H1 (cell line): ENCODE results near the gene TRAPPC8. TPM values are rescaled to one million over a fixed set of nuclear protein-coding genes. Genes with fewer than 3 reads are reported as not detected.

Experiments used
- CTCF ChIA-PET: fragments of 300-600 bp; sonication (Branson Sonifier 250); formaldehyde crosslinking; loops from one replicate; lab custom pipeline; 2021; ENCODE audit not compliant: partially characterized antibody; lab: Charles Lee
- POLR2A ChIA-PET: fragments of 300-600 bp; sonication (Branson Sonifier 250); formaldehyde crosslinking; loops from one replicate; lab custom pipeline; 2021; ENCODE audit warnings: inconsistent platforms; ENCODE audit not compliant: partially characterized antibody; lab: Charles Lee
- DNase-seq, 2 experiments: peaks; one replicate each; pipeline versions ENCODE4 v3.0.0 to v3.0.0-alpha.2; 2010 to 2022; ENCODE audit warnings: low spot score in 2 of 2, low read depth in 1 of 2, mixed read lengths in 1 of 2
- FAIRE-seq: peaks from 2 replicates; lab custom pipeline; 2011; peaks lifted over from hg19 to GRCh38; lab: Jason Lieb, UNC
- H2AFZ ChIP-seq: 2 replicates; pipeline ENCODE4 v1.8.1; 2012; ENCODE audit warnings: low read length, inconsistent platforms
- H2AK5ac ChIP-seq: 2 replicates; pipeline ENCODE4 v1.6.1; 2013; ENCODE audit warnings: low read depth, low read length
- H2BK120ac ChIP-seq: replicated peaks from 2 replicates; pipeline ENCODE3; 2013; ENCODE audit warnings: low read depth, low read length, inconsistent platforms
- H2BK12ac ChIP-seq: 2 replicates; pipeline ENCODE4 v1.6.1; 2013; ENCODE audit warnings: low read depth, low read length
- H2BK15ac ChIP-seq: 2 replicates; pipeline ENCODE4 v1.6.1; 2013; ENCODE audit warnings: low read length
- H2BK20ac ChIP-seq: 2 replicates; pipeline ENCODE4 v1.6.1; 2013; ENCODE audit warnings: low read length
- H2BK5ac ChIP-seq: 2 replicates; pipeline ENCODE4 v1.6.1; 2013; ENCODE audit warnings: low read depth, low read length
- H3K14ac ChIP-seq: 2 replicates; pipeline ENCODE4 v1.6.1; 2013; ENCODE audit warnings: inconsistent platforms; ENCODE audit not compliant: insufficient read length
- H3K18ac ChIP-seq: 2 replicates; pipeline ENCODE4 v1.6.1; 2013; ENCODE audit warnings: low read length; ENCODE audit errors: extremely low read depth
- H3K23ac ChIP-seq: 2 replicates; pipeline ENCODE4 v1.6.1; 2013; ENCODE audit warnings: inconsistent platforms; ENCODE audit not compliant: insufficient read length
- H3K23me2 ChIP-seq: 2 replicates; pipeline ENCODE4 v1.6.1; 2013; ENCODE audit warnings: low read depth, low read length
- H3K27ac ChIP-seq: 2 replicates; pipeline ENCODE4 v1.6.1; 2011; ENCODE audit warnings: low read depth, low read length, inconsistent platforms
- H3K27me3 ChIP-seq, 4 experiments: replicated peaks in 1 of 4; 1 replicate in 1 of 4; 2 replicates in 3 of 4; pipeline versions ENCODE4 v1.6.1 to v1.8.1; 2011 to 2013; ENCODE audit warnings: low read length in 3 of 4, mild to moderate bottlenecking in 3 of 4, inconsistent platforms in 2 of 4, mixed read lengths in 2 of 4, moderate library complexity in 1 of 4; ENCODE audit not compliant: control insufficient read depth in 3 of 4, insufficient read depth in 3 of 4; ENCODE audit errors: extremely low read depth in 1 of 4
- H3K36me3 ChIP-seq, 4 experiments: 2 replicates each; pipeline versions ENCODE4 v1.6.1 to v1.8.1; 2011 to 2013; ENCODE audit warnings: mild to moderate bottlenecking in 4 of 4, low read length in 3 of 4, moderate library complexity in 2 of 4, control low read depth in 1 of 4, inconsistent platforms in 1 of 4; ENCODE audit not compliant: insufficient read depth in 4 of 4, control insufficient read depth in 2 of 4
- H3K4ac ChIP-seq: replicated peaks from 2 replicates; pipeline ENCODE3; 2013; ENCODE audit warnings: low read length, low read depth, mixed read lengths, inconsistent platforms; ENCODE audit not compliant: insufficient read length
- H3K4me1 ChIP-seq, 4 experiments: replicated peaks in 1 of 4; 1 replicate in 1 of 4; 2 replicates in 3 of 4; pipeline versions ENCODE4 v1.6.1 to v1.8.1; 2011 to 2013; ENCODE audit warnings: low read length in 3 of 4, inconsistent platforms in 2 of 4, mixed read lengths in 1 of 4; ENCODE audit not compliant: insufficient read depth in 4 of 4, control insufficient read depth in 3 of 4
- H3K4me2 ChIP-seq, 2 experiments: 2 replicates each; pipeline versions ENCODE4 v1.6.1 to v1.8.1; 2011 to 2013; ENCODE audit warnings: low read depth in 2 of 2, low read length in 2 of 2, control low read depth in 1 of 2, inconsistent platforms in 1 of 2, mild to moderate bottlenecking in 1 of 2; ENCODE audit not compliant: insufficient read depth in 1 of 2
- H3K4me3 ChIP-seq, 4 experiments: fragments of 200-600, 300-600 bp in 1 of 4; sonication (generic), shearing (Covaris generic), sonication (Bioruptor Twin) in 1 of 4; 2 replicates each; pipeline versions ENCODE4 v1.5.1 to v1.8.1; 2011 to 2016; ENCODE audit warnings: low read length in 4 of 4, low read depth in 3 of 4, control low read depth in 2 of 4, inconsistent platforms in 2 of 4, mild to moderate bottlenecking in 2 of 4, mixed read lengths in 1 of 4, moderate library complexity in 1 of 4; ENCODE audit not compliant: insufficient read depth in 2 of 4; ENCODE audit errors: extremely low read depth in 1 of 4
- H3K56ac ChIP-seq: replicated peaks from 2 replicates; pipeline ENCODE3; 2013; ENCODE audit warnings: low read depth, mild to moderate bottlenecking, mixed read lengths, low read length, inconsistent platforms; ENCODE audit not compliant: insufficient read length
- H3K79me1 ChIP-seq: 2 replicates; pipeline ENCODE4 v1.6.1; 2013; ENCODE audit warnings: low read depth, low read length, control low read depth
- H3K79me2 ChIP-seq, 2 experiments: 2 replicates each; pipeline versions ENCODE4 v1.6.1 to v1.8.1; 2012 to 2013; ENCODE audit warnings: low read length in 2 of 2, mild to moderate bottlenecking in 2 of 2, inconsistent platforms in 1 of 2; ENCODE audit not compliant: insufficient read depth in 2 of 2, control insufficient read depth in 1 of 2
- H3K9ac ChIP-seq, 4 experiments: replicated peaks in 1 of 4; 1 replicate in 1 of 4; 2 replicates in 3 of 4; pipeline versions ENCODE4 v1.6.1 to v1.8.1; 2011 to 2013; ENCODE audit warnings: low read depth in 3 of 4, low read length in 3 of 4, control low read depth in 2 of 4, mild to moderate bottlenecking in 2 of 4, moderate library complexity in 2 of 4, inconsistent platforms in 1 of 4; ENCODE audit errors: extremely low read depth in 1 of 4
- H3K9me3 ChIP-seq, 2 experiments: 2 replicates each; pipeline versions ENCODE4 v1.6.1 to v1.8.1; 2012 to 2013; ENCODE audit warnings: mild to moderate bottlenecking in 2 of 2, moderate library complexity in 2 of 2, control low read depth in 1 of 2, inconsistent platforms in 1 of 2, low read depth in 1 of 2, low read length in 1 of 2, mixed read lengths in 1 of 2; ENCODE audit not compliant: insufficient read depth in 2 of 2
- H4K20me1 ChIP-seq, 2 experiments: replicated peaks in 1 of 2; 2 replicates each; pipeline versions ENCODE3 to v1.8.1; 2011 to 2013; ENCODE audit warnings: inconsistent platforms in 2 of 2, low read length in 2 of 2, mild to moderate bottlenecking in 1 of 2; ENCODE audit not compliant: insufficient read depth in 2 of 2, control insufficient read depth in 1 of 2
- H4K5ac ChIP-seq: 2 replicates; pipeline ENCODE4 v1.6.1; 2013; ENCODE audit warnings: low read length, low read depth, mixed read lengths, inconsistent platforms; ENCODE audit not compliant: insufficient read length
- H4K8ac ChIP-seq: 2 replicates; pipeline ENCODE4 v1.8.0; 2013; ENCODE audit warnings: mild to moderate bottlenecking, moderate library complexity, low read length, inconsistent platforms; ENCODE audit not compliant: insufficient read depth; ENCODE audit errors: extremely low read depth
- H4K91ac ChIP-seq: replicated peaks from 2 replicates; pipeline ENCODE3; 2013; ENCODE audit warnings: low read length, mixed read lengths, inconsistent platforms; ENCODE audit not compliant: insufficient read length
- ATF2 ChIP-seq: IDR thresholded peaks from 2 replicates; pipeline ENCODE4 v1.6.1; 2012; ENCODE audit warnings: low read length, inconsistent platforms
- CEBPB ChIP-seq: IDR thresholded peaks from 2 replicates; pipeline ENCODE4 v1.6.1; 2012; ENCODE audit warnings: low read depth, low read length
- EGR1 ChIP-seq: IDR thresholded peaks from 2 replicates; pipeline ENCODE4 v1.6.1; 2011; ENCODE audit warnings: low read depth, low read length, borderline replicate concordance
- EP300 ChIP-seq, 2 experiments: IDR thresholded peaks; 1 replicate in 1 of 2; 2 replicates in 1 of 2; pipeline ENCODE4 v1.6.1; 2011 to 2012; ENCODE audit warnings: low read depth in 2 of 2, low read length in 2 of 2, mild to moderate bottlenecking in 2 of 2, borderline replicate concordance in 1 of 2, inconsistent platforms in 1 of 2, moderate library complexity in 1 of 2
- GABPA ChIP-seq: IDR thresholded peaks from 2 replicates; pipeline ENCODE4 v1.6.1; 2011; ENCODE audit warnings: mild to moderate bottlenecking, low read length, moderate library complexity, borderline replicate concordance; ENCODE audit not compliant: insufficient read depth
- JUND ChIP-seq: IDR thresholded peaks from 2 replicates; pipeline ENCODE4 v1.6.1; 2011; ENCODE audit warnings: mild to moderate bottlenecking, improper control_type of control experiment, low read length
- KDM4A ChIP-seq: IDR thresholded peaks from one replicate; pipeline ENCODE4 v1.7.1; 2012; ENCODE audit warnings: low read depth, mild to moderate bottlenecking, moderate library complexity, low read length, inconsistent platforms; ENCODE audit not compliant: severe bottlenecking
- MAFK ChIP-seq: IDR thresholded peaks from 2 replicates; pipeline ENCODE4 v1.6.1; 2012; ENCODE audit warnings: low read depth, mild to moderate bottlenecking, improper control_type of control experiment, low read length
- NANOG ChIP-seq: IDR thresholded peaks from 2 replicates; pipeline ENCODE4 v1.6.1; 2011; ENCODE audit warnings: low read length, low read depth, mild to moderate bottlenecking, inconsistent platforms; ENCODE audit not compliant: insufficient read depth, poor library complexity, severe bottlenecking
- PHF8 ChIP-seq: fragments of 200-600 bp; sonication (generic); conservative IDR thresholded peaks from 2 replicates; pipeline ENCODE4 v1.7.1; 2012; ENCODE audit warnings: low read depth, mild to moderate bottlenecking, inconsistent platforms, low read length, moderate library complexity
- RXRA ChIP-seq: IDR thresholded peaks from 2 replicates; pipeline ENCODE4 v1.6.1; 2011; ENCODE audit warnings: low read depth, mild to moderate bottlenecking, low read length, moderate library complexity; ENCODE audit not compliant: insufficient read depth
- SAP30 ChIP-seq: fragments of 300-600 bp; sonication (generic); IDR thresholded peaks from 2 replicates; pipeline ENCODE4 v1.7.1; 2012; ENCODE audit warnings: low read length, moderate library complexity, mild to moderate bottlenecking, inconsistent platforms; ENCODE audit not compliant: insufficient read depth, insufficient replicate concordance
- SP4 ChIP-seq: IDR thresholded peaks from 2 replicates; pipeline ENCODE4 v1.6.1; 2012; ENCODE audit warnings: low read length, inconsistent platforms
- TCF12 ChIP-seq: IDR thresholded peaks from 2 replicates; pipeline ENCODE4 v1.6.1; 2011; ENCODE audit warnings: low read depth, mild to moderate bottlenecking, low read length
- polyA plus RNA-seq, 7 experiments: library from polyadenylated mRNA; depleted of rRNA in 3 of 7; stranded (reverse) in 5 of 7; unstranded in 2 of 7; fragments of >200 nt in 5 of 7; fragments of 200-250 nt in 2 of 7; gene quantifications; 1 replicate in 5 of 7; 2 replicates in 1 of 7; 4 replicates in 1 of 7; pipeline versions ENCODE4 v1.2.1 to v1.2.3, GENCODE V29; 2011 to 2013; ENCODE audit warnings: missing spikeins in 2 of 7, mixed read lengths in 2 of 7
- total RNA-seq: library from RNA; stranded (reverse); fragmentation: NEBNext Ultra II Directional; extraction: Animal tissue kit (Norgen Biotek cat#: 25700); gene quantifications from 2 replicates; pipeline ENCODE4 v1.2.1, GENCODE V29; 2021

Gene TRAPPC8
- total and polyA plus RNA-seq, 2 of the 8 experiments (the other 6 are each of a cell fraction or from before 2014, with no cell fraction given), result 43.6 to 56.5 TPM

DNA sequence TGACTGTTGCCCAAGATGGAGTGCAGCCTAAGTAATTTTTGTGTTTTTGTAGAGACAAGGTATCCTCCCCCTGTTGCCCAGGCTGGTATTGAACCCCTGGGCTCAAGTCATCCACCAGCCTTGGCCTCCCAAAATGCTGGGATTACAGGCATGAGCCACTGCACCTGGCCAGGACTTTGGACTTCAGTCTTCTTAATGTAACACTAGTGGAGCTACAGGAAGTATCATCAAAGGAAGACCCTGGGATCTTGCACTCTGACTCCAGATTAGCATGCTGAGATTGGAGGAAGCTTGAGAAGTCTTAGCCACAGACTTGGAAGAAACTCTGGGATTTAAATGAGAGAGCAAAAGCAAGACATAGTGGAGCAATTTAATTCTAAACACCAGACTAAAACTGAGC lies 37.9 kb upstream of the TRAPPC8 start:
- Histone ChIP-seq H2BK120ac (no peak overlapping the region), H4K20me1 (no peaks in the 10 kb centered on the region), H3K56ac (no peak overlapping the region), H3K4me3 (no peak overlapping the region), H2BK15ac (no peak overlapping the region), H3K9me3 (no peaks in the 10 kb centered on the region), H2AFZ (no peak overlapping the region), H4K91ac (no peak overlapping the region), H3K23me2 (no peaks in the 10 kb centered on the region), H3K4ac (no peak overlapping the region), H4K5ac (no peak overlapping the region), H2BK12ac (no peak overlapping the region), H3K79me1 (no peaks in the 10 kb centered on the region), H4K8ac (no peak overlapping the region), H3K4me1 (peaks cover 0 to 4% (median 0%) of the 10 kb centered on the region in 4 experiments; a peak in 1 of 7 replicates), H2BK20ac (no peak overlapping the region), H3K18ac (no peak overlapping the region), H3K9ac (no peak overlapping the region), H3K14ac (no peak overlapping the region), H3K4me2 (no peak overlapping the region), H3K23ac (no peak overlapping the region), H3K27me3 (no peaks in the 10 kb centered on the region), H3K27ac (no peak overlapping the region), H2BK5ac (no peak overlapping the region), H3K36me3 (no peaks in the 10 kb centered on the region), H2AK5ac (no peak overlapping the region), H3K79me2 (no peaks in the 10 kb centered on the region)
- CTCF ChIA-PET, result no interaction called here
- POLR2A ChIA-PET, result no interaction called here
- DNase-seq (no peak), FAIRE-seq (no peak)
- TF ChIP-seq KDM4A (no peak), TCF12 (no peak), CEBPB (no peak), PHF8 (no peak), JUND (no peak), GABPA (no peak), RXRA (no peak), EGR1 (no peak), NANOG (no peak), ATF2 (no peak), EP300 (IDR thresholded peaks at IDR 0.05; ENCODE audit: borderline replicate concordance in 1 of 2, low read depth in 2 of 2, low read length in 2 of 2) (no peak), SP4 (no peak), SAP30 (no peak), MAFK (no peak)
